Mesenchymal stem cell (in vitro differentiated cells and primary cell): ENCODE data around the gene SMC4.
"Not testable (repeated sequence)": the region's sequence is repeated elsewhere in the genome, so short reads cannot be mapped to it uniquely, and the experiment has no call there.

ENCODE experiments used
- DNase-seq: peaks from one replicate; pipeline ENCODE4 v3.0.0-alpha.2; 2013
- H2AFZ ChIP-seq: one replicate; pipeline ENCODE4 v1.6.1; 2013; ENCODE audit warnings: low read depth, mild to moderate bottlenecking, control low read depth, inconsistent platforms, low read length, moderate library complexity
- H2AK5ac ChIP-seq: 2 replicates; pipeline ENCODE4 v1.6.1; 2013; ENCODE audit warnings: low read length, moderate library complexity, mild to moderate bottlenecking, inconsistent platforms; ENCODE audit not compliant: severe bottlenecking
- H2BK120ac ChIP-seq: one replicate; pipeline ENCODE4 v1.6.1; 2013; ENCODE audit warnings: low read depth, mild to moderate bottlenecking, inconsistent platforms, low read length, moderate library complexity
- H2BK12ac ChIP-seq, 2 experiments: one replicate each; pipeline ENCODE4 v1.6.1; 2013; ENCODE audit warnings: inconsistent platforms in 2 of 2, low read length in 2 of 2, mild to moderate bottlenecking in 2 of 2, moderate library complexity in 2 of 2, control low read depth in 1 of 2
- H2BK15ac ChIP-seq: one replicate; pipeline ENCODE4 v1.6.1; 2013; ENCODE audit warnings: mild to moderate bottlenecking, low read depth, inconsistent platforms; ENCODE audit not compliant: poor library complexity, severe bottlenecking
- H2BK5ac ChIP-seq: 2 replicates; pipeline ENCODE4 v1.6.1; 2013; ENCODE audit warnings: low read depth, mild to moderate bottlenecking, low read length, control low read depth, inconsistent platforms; ENCODE audit not compliant: poor library complexity, severe bottlenecking
- H3K14ac ChIP-seq, 2 experiments: one replicate each; pipeline ENCODE4 v1.6.1; 2013; ENCODE audit warnings: inconsistent platforms in 2 of 2, low read length in 2 of 2, control low read depth in 1 of 2, mild to moderate bottlenecking in 1 of 2, moderate library complexity in 1 of 2
- H3K18ac ChIP-seq, 2 experiments: one replicate each; pipeline ENCODE4 v1.6.1; 2013; ENCODE audit warnings: inconsistent platforms in 2 of 2, low read length in 2 of 2, control low read depth in 1 of 2, low read depth in 1 of 2, mild to moderate bottlenecking in 1 of 2
- H3K23ac ChIP-seq, 2 experiments: one replicate each; pipeline ENCODE4 v1.6.1; 2013; ENCODE audit warnings: inconsistent platforms in 2 of 2, low read length in 2 of 2, mild to moderate bottlenecking in 2 of 2, moderate library complexity in 2 of 2, control low read depth in 1 of 2
- H3K27ac ChIP-seq: 2 replicates; pipeline ENCODE4 v1.5.1; 2013; ENCODE audit warnings: mild to moderate bottlenecking, moderate library complexity, low read length, control low read depth, inconsistent platforms; ENCODE audit not compliant: poor library complexity, severe bottlenecking
- H3K27me3 ChIP-seq, 2 experiments: 2 replicates each; pipeline versions ENCODE4 v1.6.1 to v1.7.0; 2013; ENCODE audit warnings: low read length in 2 of 2, mild to moderate bottlenecking in 2 of 2, moderate library complexity in 2 of 2, control low read depth in 1 of 2, inconsistent platforms in 1 of 2; ENCODE audit not compliant: control insufficient read depth in 1 of 2, insufficient read depth in 1 of 2
- H3K36me3 ChIP-seq, 2 experiments: 2 replicates each; pipeline versions ENCODE4 v1.6.1 to v1.7.0; 2013; ENCODE audit warnings: low read length in 2 of 2, control low read depth in 1 of 2, inconsistent platforms in 1 of 2, low read depth in 1 of 2, mild to moderate bottlenecking in 1 of 2; ENCODE audit not compliant: insufficient read depth in 2 of 2, control insufficient read depth in 1 of 2
- H3K4ac ChIP-seq, 2 experiments: one replicate each; pipeline ENCODE4 v1.6.1; 2013; ENCODE audit warnings: inconsistent platforms in 2 of 2, low read length in 2 of 2, mild to moderate bottlenecking in 2 of 2, moderate library complexity in 2 of 2, control low read depth in 1 of 2, low read depth in 1 of 2
- H3K4me1 ChIP-seq: 2 replicates; pipeline ENCODE4 v1.6.1; 2013; ENCODE audit warnings: low read depth, low read length, control low read depth; ENCODE audit not compliant: control insufficient read depth, insufficient read depth
- H3K4me2 ChIP-seq: 2 replicates; pipeline ENCODE4 v1.6.1; 2013; ENCODE audit warnings: low read length, mild to moderate bottlenecking, inconsistent platforms; ENCODE audit not compliant: poor library complexity, severe bottlenecking
- H3K4me3 ChIP-seq, 2 experiments: 2 replicates each; pipeline versions ENCODE4 v1.5.1 to v1.7.0; 2013; ENCODE audit warnings: low read length in 2 of 2, mild to moderate bottlenecking in 2 of 2, control low read depth in 1 of 2, low read depth in 1 of 2; ENCODE audit not compliant: insufficient read depth in 1 of 2
- H3K79me1 ChIP-seq: replicated peaks from 2 replicates; pipeline ENCODE4 v1.6.1; 2013; ENCODE audit warnings: mild to moderate bottlenecking, control low read depth, low read length, inconsistent platforms; ENCODE audit not compliant: poor library complexity, severe bottlenecking
- H3K9ac ChIP-seq: 2 replicates; pipeline ENCODE4 v1.7.0; 2013; ENCODE audit warnings: mild to moderate bottlenecking, low read length, moderate library complexity
- H3K9me3 ChIP-seq: 2 replicates; pipeline ENCODE4 v1.7.0; 2013; ENCODE audit warnings: mild to moderate bottlenecking, low read length; ENCODE audit not compliant: control insufficient read depth
- H4K8ac ChIP-seq: one replicate; pipeline ENCODE4 v1.6.1; 2013; ENCODE audit warnings: inconsistent platforms, mild to moderate bottlenecking, low read length, moderate library complexity
- H4K91ac ChIP-seq: one replicate; pipeline ENCODE4 v1.6.1; 2013; ENCODE audit warnings: mild to moderate bottlenecking, low read length, inconsistent platforms
- WGBS: methylation state at CpG from one replicate; pipeline ENCODE4 v1.1.7; 2013; ENCODE audit warnings: mixed read lengths; 5-methylcytosine and 5-hydroxymethylcytosine counted together

Gene SMC4

DNA sequence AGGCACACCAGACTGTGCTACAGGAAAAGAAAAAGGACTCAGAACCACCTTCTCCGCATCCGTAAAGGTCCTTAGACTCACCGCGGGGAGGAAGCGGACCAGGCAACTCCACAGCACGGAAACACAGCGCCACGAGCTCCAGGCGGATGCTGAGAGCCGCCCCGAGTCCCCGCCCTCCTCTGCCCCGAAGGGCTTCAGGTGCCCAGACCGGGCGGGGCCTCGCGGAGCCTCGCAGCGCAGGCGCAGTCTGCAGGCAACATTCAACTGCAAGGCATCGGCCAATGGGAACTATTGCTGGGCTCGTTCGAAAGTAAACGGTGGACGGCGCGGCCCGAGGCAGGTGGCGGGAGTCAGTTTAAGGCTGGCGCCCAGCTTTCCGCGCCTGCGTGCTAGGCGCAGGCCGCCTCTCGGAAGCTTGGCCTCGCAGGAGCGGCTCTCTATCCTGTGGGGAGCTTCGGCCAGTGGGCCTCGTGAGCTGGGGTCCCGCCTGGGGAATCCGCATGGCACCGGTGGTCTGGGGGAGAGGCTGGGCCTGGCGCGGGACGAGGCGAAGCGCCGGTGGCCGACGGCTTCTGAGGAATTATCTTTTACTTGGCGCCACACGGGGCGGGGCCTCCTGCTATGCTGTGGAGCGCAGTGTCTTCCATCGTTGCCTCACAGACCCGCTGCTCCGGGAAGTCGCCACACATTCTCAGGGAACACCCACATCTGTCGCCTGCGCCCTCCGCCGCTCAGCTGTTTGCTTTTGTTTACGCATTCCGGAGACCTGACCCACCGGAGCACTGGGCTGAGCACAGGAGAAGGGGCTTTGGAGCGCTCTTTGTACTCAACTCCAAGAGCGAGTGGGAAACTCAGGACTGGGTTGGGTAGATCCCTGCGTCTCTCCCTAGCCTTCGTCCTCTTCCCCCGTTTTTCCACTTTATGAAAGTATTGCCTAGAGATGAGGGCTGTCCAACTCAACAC lies 50.5 kb downstream of the SMC4 start, which contains the start of gene TRIM59:
Gene TRIM59, minus strand, starts transcription at position 151 of the 963 bp plus-strand sequence. CDS start 10,603 bp downstream, outside the sequence.
- peaks cover 0 to 9% of the 10 kb centered on the region in 2 experiments for H3K36me3 ChIP-seq
- under 1% methylated on average over 70 of the region's 71 CpGs for WGBS

DNA sequence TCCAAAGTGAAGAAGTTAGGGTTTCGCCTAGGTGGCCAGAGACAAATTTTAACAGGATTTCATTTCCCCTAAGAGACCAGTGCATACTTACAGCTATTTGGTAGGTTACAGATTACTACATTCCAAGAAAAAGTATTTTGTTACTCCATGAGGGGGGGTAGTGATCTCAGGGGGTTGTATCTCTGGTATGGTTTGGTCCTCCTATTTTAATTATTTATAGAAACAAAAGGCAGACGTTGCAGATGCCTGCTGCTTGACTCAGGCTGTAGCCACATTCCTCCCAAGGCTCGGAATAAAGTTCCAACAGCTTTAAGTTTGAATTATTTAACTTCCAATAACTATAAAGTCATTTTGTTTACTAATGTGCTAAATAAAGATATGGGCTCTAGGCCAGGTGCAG lies 51.4 kb downstream of the SMC4 start:
- Histone ChIP-seq H2BK120ac (no peak overlapping the region), H2BK12ac (no peak overlapping the region), H3K14ac (no peak overlapping the region), H3K4me2 (peak overlapping the region; percentile 36), H3K18ac (no peak overlapping the region), H2AFZ (no peak overlapping the region), H3K36me3 (peaks cover 0 to 4% of the 10 kb centered on the region in 2 experiments), H4K91ac (no peak overlapping the region), H3K4ac (no peak overlapping the region), H3K4me3 (peak overlapping the region in 1 of 2 experiments; percentile 89), H2BK15ac (no peak overlapping the region), H2BK5ac (peak overlapping the region; percentile 44), H3K79me1 (no peaks in the 10 kb centered on the region), H4K8ac (no peak overlapping the region), H3K9ac (peak overlapping the region; percentile 78), H3K27me3 (no peaks in the 10 kb centered on the region), H3K9me3 (no peaks in the 10 kb centered on the region), H3K4me1 (peaks cover 13% of the 10 kb centered on the region), H2AK5ac (no peak overlapping the region), H3K23ac (no peak overlapping the region), H3K27ac (peak overlapping the region; percentile 89)
- WGBS = 0% methylated on average over 1 of the region's 3 CpGs
- peak; percentile 68 for DNase-seq

More for the DNA sequence above, 50.5 kb downstream of the SMC4 start, which contains the start of gene TRIM59:
- DNase-seq = peak; percentile 98
- H3K4me1 ChIP-seq = peaks cover 13% of the 10 kb centered on the region
- peak within 1 kb of the TSS; percentile 63 for H2AK5ac ChIP-seq
- H4K8ac ChIP-seq = peak within 1 kb of the TSS; percentile 99
- H3K23ac ChIP-seq = peak within 1 kb of the TSS in 1 of 2 experiments; percentile 97
- H3K14ac ChIP-seq = peak within 1 kb of the TSS in 1 of 2 experiments; percentile 46
- peak within 1 kb of the TSS; percentile 82 to 89 for H3K4ac ChIP-seq
- H2AFZ ChIP-seq = peak within 1 kb of the TSS; percentile 91
- peak within 1 kb of the TSS; percentile 52 for H2BK120ac ChIP-seq
- H3K27ac ChIP-seq = peak within 1 kb of the TSS; percentile 89
- peak within 1 kb of the TSS; percentile 90 to 94 for H3K18ac ChIP-seq
- H2BK15ac ChIP-seq = peak within 1 kb of the TSS; percentile 29
- H2BK5ac ChIP-seq = peak within 1 kb of the TSS; percentile 92
- H4K91ac ChIP-seq = peak within 1 kb of the TSS; percentile 96
- no peaks in the 10 kb centered on the region for H3K79me1 ChIP-seq
- no peaks in the 10 kb centered on the region for H3K27me3 ChIP-seq
- H3K4me2 ChIP-seq = peak within 1 kb of the TSS; percentile 36
- H3K9me3 ChIP-seq = no peaks in the 10 kb centered on the region
- peak within 1 kb of the TSS; percentile 20 to 84 for H2BK12ac ChIP-seq
- H3K4me3 ChIP-seq = peak within 1 kb of the TSS; percentile 89 to 90
- H3K9ac ChIP-seq = peak within 1 kb of the TSS; percentile 78

DNA sequence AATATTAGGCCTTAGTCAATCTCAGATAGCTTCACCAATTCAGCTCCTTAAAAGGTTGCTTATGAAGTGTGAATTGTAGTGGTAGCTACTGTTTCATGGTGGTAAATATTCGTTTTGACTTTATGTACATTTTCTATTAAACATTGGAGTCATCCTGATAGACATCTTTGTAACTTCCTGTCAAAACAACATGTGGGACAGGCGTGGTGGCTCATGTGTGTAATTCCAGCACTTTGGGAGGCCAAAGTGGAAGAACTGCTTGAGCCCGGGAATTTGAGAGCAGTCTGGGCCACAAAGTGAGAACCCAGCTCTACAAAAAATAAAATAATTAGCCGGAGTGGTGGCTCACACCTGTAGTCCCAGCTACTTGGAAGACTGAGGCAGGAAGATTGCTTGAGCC lies 52.2 kb downstream of the SMC4 start:
- Histone ChIP-seq H3K36me3 (peaks cover 0 to 2% of the 10 kb centered on the region in 2 experiments), H2BK15ac (no peak overlapping the region), H3K4ac (no peak overlapping the region), H3K14ac (no peak overlapping the region), H3K4me2 (no peak overlapping the region), H3K4me1 (peaks cover 11% of the 10 kb centered on the region), H3K18ac (no peak overlapping the region), H4K8ac (no peak overlapping the region), H3K9me3 (no peaks in the 10 kb centered on the region), H2AFZ (no peak overlapping the region), H2BK5ac (no peak overlapping the region), H2AK5ac (no peak overlapping the region), H3K9ac (no peak overlapping the region), H2BK120ac (no peak overlapping the region), H4K91ac (no peak overlapping the region), H3K4me3 (no peak overlapping the region), H3K27me3 (no peaks in the 10 kb centered on the region), H3K27ac (peak overlapping the region; percentile 5), H3K79me1 (no peaks in the 10 kb centered on the region), H3K23ac (no peak overlapping the region), H2BK12ac (no peak overlapping the region)
- DNase-seq = no peak
- whole genome bisulfite sequencing = 63% methylated on average over 4 of the region's 4 CpGs

DNA sequence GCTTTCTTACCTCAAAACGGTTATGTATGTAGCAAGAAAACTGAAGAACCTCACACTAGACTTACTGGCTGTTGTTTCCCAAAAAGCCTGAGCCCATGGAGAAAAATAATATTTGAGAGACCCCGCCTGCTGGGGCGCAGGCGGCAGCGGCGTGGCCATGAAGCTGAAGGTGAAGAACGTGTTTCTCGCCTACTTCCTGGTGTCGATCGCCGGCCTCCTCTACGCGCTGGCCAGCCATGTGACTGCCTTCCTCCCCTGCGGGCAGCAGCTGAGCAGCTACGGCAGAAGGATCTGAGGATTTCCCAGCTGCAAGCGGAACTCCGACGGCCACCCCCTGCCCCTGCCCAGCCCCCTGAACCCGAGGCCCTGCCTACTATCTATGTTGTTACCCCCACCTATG lies 52.8 kb downstream of the SMC4 start:
- H2BK12ac ChIP-seq, H2AK5ac ChIP-seq, H2AFZ ChIP-seq, H2BK5ac ChIP-seq, H3K23ac ChIP-seq, H3K4me1 ChIP-seq, H3K27ac ChIP-seq, H3K27me3 ChIP-seq, H4K91ac ChIP-seq, H3K14ac ChIP-seq, H3K4ac ChIP-seq, H2BK15ac ChIP-seq, H3K36me3 ChIP-seq, H3K9me3 ChIP-seq, H3K9ac ChIP-seq, H4K8ac ChIP-seq, H3K79me1 ChIP-seq, H3K4me2 ChIP-seq, DNase-seq, H2BK120ac ChIP-seq, H3K4me3 ChIP-seq, H3K18ac ChIP-seq: not testable (repeated sequence)
- 94% methylated on average over 15 of the region's 19 CpGs for WGBS
